ENCODE measurements around the gene DLGAP1. TPM values are rescaled to one million over a fixed set of nuclear protein-coding genes. Genes with fewer than 3 reads are reported as not detected.

The DLGAP1 gene
- total RNA-seq, 1 donor from 2014 or later: 0.05 TPM

DNA sequence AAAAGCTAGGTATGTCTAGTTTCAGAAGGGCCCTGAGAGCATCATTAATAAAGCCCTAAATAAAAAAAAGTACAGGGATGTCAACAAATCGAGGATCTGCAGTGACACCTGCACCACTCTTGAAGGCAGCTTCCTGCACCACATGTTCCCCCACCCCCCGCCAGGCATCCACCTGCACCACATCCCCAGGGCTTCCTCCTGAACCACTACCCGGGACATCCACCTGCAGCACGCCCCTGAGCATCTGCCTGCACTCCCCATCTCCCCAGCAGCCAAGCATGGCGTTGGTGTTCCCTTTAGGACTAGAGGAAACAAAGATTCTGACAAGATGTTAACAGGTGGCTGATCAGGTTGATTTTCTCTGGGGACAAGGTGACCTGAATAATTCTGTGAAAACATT lies 55.2 kb downstream of the DLGAP1 start:
- Mint-ChIP-seq H3K4me3 (ENCODE audit: unreplicated experiment) (no peak overlapping the region), H3K36me3 (ENCODE audit: unreplicated experiment) (no peaks in the 10 kb centered on the region), H3K4me1 (ENCODE audit: unreplicated experiment) (no peaks in the 10 kb centered on the region), H3K9me3 (ENCODE audit: unreplicated experiment) (no peaks in the 10 kb centered on the region), H3K27me3 (ENCODE audit: unreplicated experiment) (no peaks in the 10 kb centered on the region), H3K27ac (ENCODE audit: unreplicated experiment) (no peak overlapping the region)
- no peak for DNase-seq (ENCODE audit: extremely low spot score, unreplicated experiment)
- TF ChIP-seq, protein P1, sequence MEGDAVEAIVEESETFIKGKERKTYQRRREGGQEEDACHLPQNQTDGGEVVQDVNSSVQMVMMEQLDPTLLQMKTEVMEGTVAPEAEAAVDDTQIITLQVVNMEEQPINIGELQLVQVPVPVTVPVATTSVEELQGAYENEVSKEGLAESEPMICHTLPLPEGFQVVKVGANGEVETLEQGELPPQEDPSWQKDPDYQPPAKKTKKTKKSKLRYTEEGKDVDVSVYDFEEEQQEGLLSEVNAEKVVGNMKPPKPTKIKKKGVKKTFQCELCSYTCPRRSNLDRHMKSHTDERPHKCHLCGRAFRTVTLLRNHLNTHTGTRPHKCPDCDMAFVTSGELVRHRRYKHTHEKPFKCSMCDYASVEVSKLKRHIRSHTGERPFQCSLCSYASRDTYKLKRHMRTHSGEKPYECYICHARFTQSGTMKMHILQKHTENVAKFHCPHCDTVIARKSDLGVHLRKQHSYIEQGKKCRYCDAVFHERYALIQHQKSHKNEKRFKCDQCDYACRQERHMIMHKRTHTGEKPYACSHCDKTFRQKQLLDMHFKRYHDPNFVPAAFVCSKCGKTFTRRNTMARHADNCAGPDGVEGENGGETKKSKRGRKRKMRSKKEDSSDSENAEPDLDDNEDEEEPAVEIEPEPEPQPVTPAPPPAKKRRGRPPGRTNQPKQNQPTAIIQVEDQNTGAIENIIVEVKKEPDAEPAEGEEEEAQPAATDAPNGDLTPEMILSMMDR (IDR thresholded peaks at IDR 0.05): no peak

DNA sequence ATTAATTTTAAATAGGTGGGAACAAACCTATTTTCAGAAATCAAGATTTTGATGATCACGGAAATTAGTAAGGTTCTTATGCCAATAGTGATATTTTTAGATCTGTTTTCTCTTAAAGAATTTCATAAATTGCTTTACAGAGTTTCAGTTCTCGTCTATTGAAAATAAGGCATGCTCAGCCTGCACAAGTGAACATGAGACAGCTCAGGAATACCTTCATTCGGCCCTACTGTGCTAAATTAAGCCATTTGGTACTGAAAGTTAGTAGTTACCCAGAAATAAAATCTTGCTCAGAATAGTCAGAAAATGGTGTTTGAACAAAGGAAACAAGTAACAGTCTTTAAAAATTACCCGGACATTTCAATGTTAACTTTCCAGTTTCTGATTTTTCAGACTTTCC lies 60.4 kb downstream of the DLGAP1 start:
- Mint-ChIP-seq H3K4me3 (ENCODE audit: unreplicated experiment) (no peak overlapping the region), H3K36me3 (ENCODE audit: unreplicated experiment) (no peaks in the 10 kb centered on the region), H3K27me3 (ENCODE audit: unreplicated experiment) (no peaks in the 10 kb centered on the region), H3K4me1 (ENCODE audit: unreplicated experiment) (no peaks in the 10 kb centered on the region), H3K9me3 (ENCODE audit: unreplicated experiment) (peaks cover 7% of the 10 kb centered on the region), H3K27ac (ENCODE audit: unreplicated experiment) (no peak overlapping the region)
- no peak for DNase-seq (ENCODE audit: extremely low spot score, unreplicated experiment)
- TF ChIP-seq, protein P1 (IDR thresholded peaks at IDR 0.05): no peak

GRCh38 chr18:4391859-4392258 lies 63.2 kb downstream of the DLGAP1 start:
- Mint-ChIP-seq H3K27me3 (ENCODE audit: unreplicated experiment) (no peaks in the 10 kb centered on the region), H3K4me3 (ENCODE audit: unreplicated experiment) (no peak overlapping the region), H3K4me1 (ENCODE audit: unreplicated experiment) (no peaks in the 10 kb centered on the region), H3K9me3 (ENCODE audit: unreplicated experiment) (peaks cover 7% of the 10 kb centered on the region), H3K27ac (ENCODE audit: unreplicated experiment) (no peak overlapping the region), H3K36me3 (ENCODE audit: unreplicated experiment) (no peaks in the 10 kb centered on the region)
- TF ChIP-seq, protein P1 (IDR thresholded peaks at IDR 0.05): no peak
- DNase-seq (ENCODE audit: extremely low spot score, unreplicated experiment): no peak

DNA sequence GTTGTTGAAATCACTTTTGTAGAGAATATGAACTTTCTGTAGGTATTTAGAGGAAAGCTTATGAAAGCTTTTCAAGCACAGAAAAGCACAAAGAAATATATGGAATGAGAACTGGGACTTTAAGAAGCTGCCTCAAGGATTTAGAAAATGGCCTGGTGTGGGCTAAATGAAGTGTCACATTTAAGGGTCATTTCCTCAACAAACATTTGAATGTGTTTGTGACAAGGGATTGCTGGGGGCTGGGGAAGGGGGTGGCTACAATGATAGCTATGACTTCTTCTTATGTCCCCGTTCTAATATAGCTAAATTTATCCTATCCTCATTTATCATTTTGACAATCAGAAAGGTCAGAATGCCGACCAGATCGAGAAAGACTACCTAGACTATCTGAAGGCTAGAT lies 69.2 kb downstream of the DLGAP1 start:
- Mint-ChIP-seq H3K27me3 (ENCODE audit: unreplicated experiment) (no peaks in the 10 kb centered on the region), H3K9me3 (ENCODE audit: unreplicated experiment) (no peaks in the 10 kb centered on the region), H3K27ac (ENCODE audit: unreplicated experiment) (no peak overlapping the region), H3K4me3 (ENCODE audit: unreplicated experiment) (no peak overlapping the region), H3K4me1 (ENCODE audit: unreplicated experiment) (no peaks in the 10 kb centered on the region), H3K36me3 (ENCODE audit: unreplicated experiment) (no peaks in the 10 kb centered on the region)
- no peak for DNase-seq (ENCODE audit: extremely low spot score, unreplicated experiment)
- TF ChIP-seq, protein P1 (IDR thresholded peaks at IDR 0.05): no peak

- TF ChIP-seq, protein P1 (IDR thresholded peaks at IDR 0.05): no peak
- Mint-ChIP-seq H3K9me3 (ENCODE audit: unreplicated experiment) (no peaks in the 10 kb centered on the region), H3K4me3 (ENCODE audit: unreplicated experiment) (no peak overlapping the region), H3K27me3 (ENCODE audit: unreplicated experiment) (no peaks in the 10 kb centered on the region), H3K36me3 (ENCODE audit: unreplicated experiment) (no peaks in the 10 kb centered on the region), H3K4me1 (ENCODE audit: unreplicated experiment) (no peaks in the 10 kb centered on the region), H3K27ac (ENCODE audit: unreplicated experiment) (no peak overlapping the region)
- DNase-seq (ENCODE audit: extremely low spot score, unreplicated experiment): no peak
These were observed 70.2 kb downstream of the DLGAP1 start for GRCh38 chr18:4384932-4385331.
